Stimulated activated CD8-positive, alpha-beta memory T cell treated with anti-CD3 and anti-CD28 coated beads, Interleukin-4, amount 100 ng/mL, for 24 hours (primary cell): ENCODE data around the gene GREM2.

Source experiments
- DNase-seq: peaks from one replicate; pipeline ENCODE4 v3.0.0-alpha.2; 2020; ENCODE audit warnings: low read depth

GREM2 gene

DNA sequence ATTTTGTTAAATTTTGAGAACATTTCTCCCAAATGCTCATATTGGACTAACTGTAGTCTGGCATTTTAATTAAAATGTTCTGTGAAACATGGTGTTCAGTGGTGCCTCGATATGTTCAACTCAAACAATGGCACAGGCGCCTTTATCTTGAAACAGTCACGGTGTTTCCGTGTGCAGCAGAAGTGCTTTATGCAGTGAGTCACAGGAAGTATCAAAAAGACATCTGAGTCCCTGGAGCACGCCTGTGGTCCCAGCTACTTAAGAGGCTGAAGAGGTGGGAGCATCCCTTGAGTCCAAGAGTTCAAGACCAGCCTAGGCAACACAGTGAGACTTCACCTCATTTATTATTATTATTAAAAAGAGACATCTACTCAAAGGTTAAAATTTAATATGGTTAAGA lies 52.2 kb downstream of the GREM2 start:
- DNase-seq: no peak

GRCh38 chr1:240555524-240555923 lies 56.4 kb downstream of the GREM2 start:
- no peak for DNase-seq

DNA sequence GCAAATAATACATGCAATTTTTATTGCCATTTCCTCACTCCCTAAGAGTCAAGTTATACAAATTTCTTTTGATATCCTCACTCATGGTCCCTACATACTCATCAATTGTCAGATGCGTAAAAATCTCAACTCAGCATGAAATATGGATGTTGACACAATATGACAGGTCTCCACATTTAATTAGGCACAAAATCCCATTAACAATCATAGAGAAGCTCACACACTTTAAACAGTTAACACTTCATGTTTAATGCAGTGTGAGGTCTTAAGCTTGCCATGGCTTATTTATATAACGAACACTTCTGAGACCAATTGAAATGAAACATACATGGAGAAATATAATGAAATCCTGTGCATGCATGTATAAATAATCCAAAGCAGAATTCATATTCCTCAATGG lies 58.6 kb downstream of the GREM2 start:
- no peak for DNase-seq

DNA sequence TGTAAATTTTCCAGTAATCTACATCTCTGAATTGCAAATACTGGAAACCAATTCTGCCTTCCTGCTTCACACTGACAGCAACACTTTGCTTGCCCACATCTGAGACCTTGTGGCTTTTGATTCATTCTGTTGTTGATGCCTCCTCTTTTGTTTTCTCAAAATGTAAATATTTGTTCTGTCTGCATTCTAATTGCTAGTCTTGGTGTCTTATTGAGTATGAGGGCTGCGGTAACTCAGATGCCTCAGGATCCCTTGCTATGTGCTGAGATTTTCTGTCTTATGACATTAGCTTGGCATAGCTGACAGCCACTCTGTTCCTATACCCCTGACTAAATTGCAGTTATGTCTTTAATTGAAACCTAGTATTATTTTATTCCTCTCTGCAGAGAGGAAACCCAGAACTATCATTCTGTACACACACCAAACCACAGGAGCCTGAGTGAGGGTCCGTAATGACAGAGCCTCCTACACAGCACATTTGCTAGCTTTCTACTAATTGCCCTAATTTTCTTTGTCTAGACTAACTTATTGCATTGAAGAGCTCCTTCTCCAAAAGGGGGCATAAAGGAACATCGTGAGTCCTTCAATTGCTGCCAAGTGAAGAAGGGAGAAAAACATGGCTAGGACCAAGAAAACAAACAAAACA lies 72.1 kb downstream of the GREM2 start:
- no peak for DNase-seq

DNA sequence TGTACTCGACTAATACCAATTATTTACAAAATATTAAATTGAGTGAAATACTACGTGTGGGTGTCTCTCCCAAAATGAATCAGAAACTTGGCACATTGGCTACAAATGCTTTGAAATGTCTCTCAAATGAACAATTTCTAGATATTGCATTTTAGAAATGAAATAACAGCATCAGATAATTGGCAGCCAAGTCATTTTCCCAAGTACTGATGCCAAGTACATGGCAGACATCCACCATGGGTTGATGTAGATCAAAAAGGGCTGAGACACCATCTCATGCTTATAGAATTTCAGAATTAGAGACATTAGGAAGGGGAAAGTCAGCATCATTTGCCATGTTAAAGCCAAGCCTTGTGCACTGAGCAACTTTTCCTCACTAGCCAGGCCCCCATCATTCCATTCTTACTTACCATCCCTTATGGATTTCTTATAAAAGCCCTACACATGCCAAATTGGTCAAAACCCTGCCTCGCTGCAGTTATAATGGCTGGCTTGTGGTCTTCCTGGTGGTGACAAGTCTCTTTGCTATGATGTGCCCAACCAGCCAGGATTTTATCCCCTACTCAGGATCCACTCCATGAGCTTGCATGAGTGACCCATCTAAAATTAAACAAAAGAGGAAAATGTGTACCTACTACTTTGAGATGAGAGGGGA lies 73.1 kb downstream of the GREM2 start:
- no peak for DNase-seq

- no peak for DNase-seq
These were observed 78.7 kb downstream of the GREM2 start for GRCh38 chr1:240533154-240533780.

DNA sequence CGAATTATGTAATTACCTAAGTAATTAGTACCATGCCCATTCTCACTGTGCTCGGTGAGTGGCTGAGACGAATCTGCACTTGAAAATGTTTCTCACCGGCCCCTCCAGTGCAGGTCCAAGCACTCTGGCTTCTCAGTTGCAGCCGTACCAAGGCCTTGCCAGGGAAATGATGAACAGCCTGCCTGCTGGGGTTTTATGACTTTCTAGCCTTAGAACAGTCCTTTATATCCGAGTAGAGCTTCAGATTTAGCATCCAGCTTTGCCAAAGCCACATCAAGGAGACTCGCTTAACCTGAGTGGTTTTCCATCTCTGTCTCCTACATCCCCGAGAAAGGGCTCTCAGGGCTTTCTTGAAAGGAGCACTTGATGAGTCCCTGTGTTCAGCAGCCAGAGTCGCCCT lies 83.4 kb downstream of the GREM2 start:
- no peak for DNase-seq

- no peak for DNase-seq
These were observed 84.9 kb downstream of the GREM2 start for GRCh38 chr1:240527086-240527485.

DNA sequence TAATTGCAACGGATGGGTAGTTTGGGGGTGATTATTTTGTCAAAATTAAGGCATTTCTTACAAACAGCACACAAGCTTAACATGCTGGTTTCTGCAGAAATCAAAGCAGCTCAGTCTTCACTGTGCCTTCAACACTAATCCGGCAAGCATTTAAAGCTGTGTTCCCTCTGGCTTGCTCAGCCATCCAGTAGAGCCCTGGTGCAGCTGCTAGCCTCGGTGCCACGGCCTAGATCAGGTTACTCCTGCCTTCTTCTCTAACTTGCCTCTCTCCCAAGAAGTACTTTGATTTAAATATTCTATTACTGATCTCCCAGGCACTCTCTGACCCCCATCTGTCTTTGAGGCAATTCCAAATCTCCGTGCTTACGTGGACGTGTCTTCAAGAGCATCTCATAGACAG lies 85.6 kb downstream of the GREM2 start:
- DNase-seq: no peak

GRCh38 chr1:240524356-240525069 lies 87.4 kb downstream of the GREM2 start:
- no peak for DNase-seq

DNA sequence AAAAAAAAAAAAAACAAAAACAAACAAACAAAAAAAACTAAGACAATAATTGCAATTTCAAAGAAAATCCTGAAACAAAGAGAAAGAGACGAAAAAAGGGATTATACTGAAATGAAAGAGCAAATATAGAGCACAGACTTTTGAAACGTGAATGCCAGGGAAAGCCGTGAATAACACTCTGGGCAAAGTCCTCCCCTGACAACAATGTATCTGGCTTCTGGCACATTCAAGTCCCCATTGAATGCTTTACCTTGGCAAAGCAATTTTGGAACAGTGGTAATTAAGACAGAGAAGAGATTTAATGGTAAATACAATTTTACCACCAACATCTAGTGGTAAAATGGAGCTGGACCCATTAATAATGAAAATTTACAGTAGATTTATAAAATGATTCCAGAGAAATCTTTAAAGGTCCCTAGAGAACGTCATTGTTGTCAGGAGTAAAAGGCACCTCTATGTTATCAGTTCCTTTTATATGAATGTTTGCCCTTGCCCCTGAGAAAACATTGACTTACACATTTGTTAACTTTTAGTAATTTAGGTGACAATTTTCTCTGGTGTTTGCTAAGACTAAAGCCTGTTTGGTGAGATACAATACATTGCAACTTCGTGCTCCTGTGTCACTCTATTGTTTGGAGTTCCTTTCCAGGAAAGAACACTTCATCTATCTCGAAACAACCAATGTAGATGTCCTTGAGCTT lies 89.7 kb downstream of the GREM2 start:
- DNase-seq: no peak

DNA sequence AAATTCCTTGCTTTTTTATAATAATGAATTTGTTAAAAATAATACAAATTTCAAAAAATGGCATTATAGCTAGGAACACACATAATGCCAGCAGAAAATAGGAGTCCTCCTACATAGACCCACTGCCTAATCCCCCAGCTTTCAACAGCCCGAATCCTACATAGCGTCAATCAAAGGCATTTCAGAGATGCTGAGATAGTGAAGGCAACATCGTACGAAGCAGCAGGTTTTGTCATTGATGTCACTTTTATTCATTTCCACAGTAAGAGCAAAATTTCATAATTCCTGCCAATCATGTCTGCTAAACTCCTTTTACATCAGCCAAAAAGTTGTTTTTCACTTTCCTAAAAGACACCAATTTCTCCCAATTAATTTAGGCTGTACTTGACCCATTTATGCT lies 94.1 kb downstream of the GREM2 start:
- DNase-seq: no peak

DNA sequence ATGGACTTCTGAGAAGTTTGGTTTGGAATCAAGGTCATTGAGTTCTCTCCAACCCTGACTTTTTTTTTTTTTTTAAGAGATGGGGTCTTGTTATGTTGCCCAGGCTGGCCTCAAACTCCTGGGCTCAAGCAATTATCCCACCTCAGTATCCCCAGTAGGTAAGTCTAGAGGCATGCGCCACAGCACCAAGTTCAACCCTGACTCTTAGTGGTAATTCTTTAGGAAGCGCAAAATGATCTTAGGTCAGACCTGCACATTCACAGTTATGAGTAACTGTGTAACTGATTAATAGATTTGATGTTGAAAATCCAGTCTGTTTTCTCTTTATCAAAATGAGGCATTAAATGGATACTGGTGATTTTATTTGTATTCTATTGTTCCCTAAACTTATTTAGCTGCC lies 95.9 kb downstream of the GREM2 start:
- no peak for DNase-seq

- no peak for DNase-seq
These were observed 96.5 kb downstream of the GREM2 start for GRCh38 chr1:240515505-240515904.

DNA sequence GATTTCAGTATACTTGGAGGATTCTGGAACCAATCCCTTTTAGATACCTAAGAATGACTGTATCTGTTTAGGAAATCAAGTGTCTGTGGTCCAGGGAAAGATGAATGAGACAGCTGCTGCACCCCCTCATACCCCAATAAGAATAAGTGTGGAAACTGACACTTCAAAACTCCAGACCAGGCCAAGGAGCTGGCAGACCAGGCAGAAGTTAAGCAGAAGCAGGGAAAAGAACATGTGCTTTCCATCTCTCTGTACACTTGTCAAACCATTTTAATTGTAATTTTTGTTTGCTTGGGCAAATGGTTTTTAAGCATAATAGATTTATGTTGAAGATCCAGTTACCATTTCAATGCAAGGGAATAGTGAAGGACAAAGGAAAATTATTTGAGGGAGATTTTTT lies 100.2 kb downstream of the GREM2 start:
- no peak for DNase-seq

- no peak for DNase-seq
These were observed 103.0 kb downstream of the GREM2 start for GRCh38 chr1:240508950-240509349.

DNA sequence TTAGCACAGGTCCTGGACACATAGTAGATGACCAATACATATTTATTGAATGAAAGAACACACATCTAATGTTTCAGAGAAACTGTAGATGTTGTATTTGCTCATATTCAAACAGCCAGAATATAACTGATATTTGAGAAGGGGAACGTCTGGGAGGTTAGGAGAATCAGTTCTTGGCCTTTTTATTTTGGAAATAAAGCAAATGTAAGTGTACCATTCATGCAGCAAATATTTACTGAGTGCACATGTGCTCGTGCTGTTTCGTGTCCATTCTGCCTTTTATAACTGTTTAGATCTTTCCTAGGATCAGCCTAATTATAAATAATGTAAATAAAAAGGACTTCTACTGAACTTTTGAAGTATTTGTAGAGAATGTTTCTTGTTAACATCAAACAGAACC lies 103.8 kb downstream of the GREM2 start:
- no peak for DNase-seq

DNA sequence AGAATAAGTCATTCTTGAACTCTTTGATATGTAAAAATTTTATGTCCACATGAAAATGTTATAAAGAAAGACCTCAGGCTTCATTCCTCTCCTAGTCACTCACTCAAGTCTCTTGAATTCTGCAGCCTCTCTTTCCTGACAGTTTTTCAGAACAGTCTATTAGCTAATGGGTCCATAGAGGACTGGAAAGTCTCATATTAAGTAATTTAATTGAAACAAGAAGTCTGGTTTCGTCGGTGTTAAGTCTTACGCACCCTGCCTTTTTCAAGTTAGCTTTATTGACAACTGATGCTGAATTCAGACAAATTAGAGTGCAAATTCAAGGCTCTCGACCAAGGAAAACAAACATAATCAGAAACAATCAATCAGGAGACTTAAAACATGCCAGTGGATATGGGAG lies 105.8 kb downstream of the GREM2 start:
- no peak for DNase-seq

- DNase-seq: no peak
These were observed 108.4 kb downstream of the GREM2 start for GRCh38 chr1:240503558-240503957.

GRCh38 chr1:240503036-240503435 lies 108.9 kb downstream of the GREM2 start:
- DNase-seq: no peak

- DNase-seq: no peak
These were observed 110.8 kb downstream of the GREM2 start for GRCh38 chr1:240501115-240501514.

DNA sequence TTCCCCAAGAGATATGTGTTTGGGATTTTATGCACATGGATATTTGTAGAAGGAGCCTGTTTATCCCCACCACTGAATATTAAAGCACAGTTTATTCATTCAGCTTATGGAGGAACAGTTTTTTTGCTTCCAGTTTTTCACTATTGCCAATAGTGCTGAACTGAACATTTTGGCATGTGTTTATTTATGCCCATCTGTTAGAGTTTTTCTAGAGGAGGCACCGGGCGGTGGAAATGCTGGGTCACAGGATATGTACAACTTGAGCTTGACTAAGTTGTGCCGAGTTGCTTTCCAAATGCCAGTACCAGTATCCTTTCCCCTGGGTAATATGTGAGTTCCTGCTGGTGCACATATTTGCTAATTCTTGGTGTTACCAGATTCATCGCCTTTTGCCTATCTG lies 111.3 kb downstream of the GREM2 start:
- DNase-seq: no peak
